GM20431 (cell line): ENCODE measurements around the gene DSCAM.

Experiments
- in situ Hi-C: fragments of 300-500 bp; cut with MseI, MboI; formaldehyde crosslinking; loops from one replicate; pipeline ENCODE4 v1.15.0; 2020; ENCODE audit warnings: low sequenced_read_pairs; ENCODE audit not compliant: unreplicated experiment

Gene DSCAM

GRCh38 chr21:40425981-40426380 lies 421.0 kb downstream of the DSCAM start:
- in situ Hi-C loops = no loop called here

DNA sequence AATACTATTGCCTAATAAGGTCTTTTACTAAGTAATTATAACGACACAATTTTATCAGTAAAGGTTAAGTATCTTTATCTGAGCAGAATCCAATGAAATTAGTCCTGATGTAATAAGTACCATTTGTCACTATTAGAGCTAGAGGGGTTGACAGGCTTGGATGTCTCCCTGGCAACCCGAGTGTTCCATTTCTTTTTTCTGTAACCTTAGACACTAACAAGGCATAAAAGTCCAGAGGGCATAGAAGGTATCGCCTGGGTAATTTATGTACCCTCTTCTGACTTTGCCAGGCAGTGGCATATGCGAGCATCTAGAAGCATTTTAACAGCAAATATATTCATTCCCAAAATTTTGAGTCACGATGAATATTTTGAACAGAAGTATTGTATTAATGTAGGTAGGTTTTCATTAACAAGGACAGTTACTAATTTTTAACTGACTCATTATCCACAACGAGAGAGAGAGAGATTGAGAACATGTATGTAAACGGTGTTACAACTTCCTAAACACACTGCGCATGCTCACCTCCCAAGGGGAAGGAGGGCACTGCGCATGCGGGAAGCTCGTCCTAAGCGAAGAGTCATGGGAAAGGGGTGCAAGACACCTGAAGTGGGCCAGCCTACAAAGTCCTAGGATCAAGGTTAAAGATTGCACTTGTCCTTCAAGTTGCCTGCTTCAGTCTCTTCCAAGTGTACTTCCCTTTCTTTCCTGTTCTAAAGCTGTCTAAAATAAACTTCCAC lies 423.9 kb downstream of the DSCAM start:
- in situ Hi-C loops = no loop called here

DNA sequence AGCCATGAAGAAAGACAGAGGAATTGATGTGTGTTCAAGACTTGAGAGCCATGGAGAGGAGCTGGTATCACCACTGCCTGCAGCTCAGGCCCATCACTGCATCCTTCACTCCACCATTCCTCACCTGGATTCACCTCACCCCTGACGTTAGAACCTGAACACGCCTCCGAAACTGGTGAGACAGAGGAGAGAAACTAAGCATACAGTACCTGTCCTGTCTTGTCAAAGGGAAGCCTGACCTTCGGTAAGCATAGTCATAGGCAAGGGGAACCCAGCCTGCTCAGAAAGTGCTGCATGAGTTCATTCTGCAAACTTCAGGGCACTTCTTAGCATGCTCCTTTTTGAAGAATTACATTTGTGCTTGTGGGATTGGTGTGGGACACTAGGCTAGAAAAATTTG lies 425.8 kb downstream of the DSCAM start:
- in situ Hi-C loops = no loop called here

DNA sequence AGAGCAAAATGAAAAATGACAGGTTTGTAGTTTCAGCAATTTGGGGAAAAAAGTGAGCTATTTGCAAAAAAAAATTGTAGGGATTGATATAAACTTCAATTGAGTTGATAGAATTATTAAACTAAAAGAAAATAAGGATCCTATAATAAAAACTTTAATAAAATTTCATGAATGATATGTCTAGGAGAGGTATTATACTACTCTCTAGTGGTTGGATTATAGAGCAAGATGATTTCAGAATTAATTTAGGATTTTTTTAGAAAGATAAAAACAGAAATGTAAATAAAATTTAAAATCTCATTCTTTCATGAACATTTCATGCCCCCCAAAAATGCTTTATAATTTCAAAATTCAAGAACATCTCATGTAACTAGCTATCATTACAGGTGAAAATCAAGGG lies 430.4 kb downstream of the DSCAM start:
- in situ Hi-C loops = no loop called here

GRCh38 chr21:40408561-40408960 lies 438.4 kb downstream of the DSCAM start:
- in situ Hi-C loops = no loop called here

GRCh38 chr21:40404396-40404800 lies 442.6 kb downstream of the DSCAM start:
- in situ Hi-C loops = no loop called here

- in situ Hi-C loops = no loop called here
These were observed 443.9 kb downstream of the DSCAM start for GRCh38 chr21:40402884-40403582.

DNA sequence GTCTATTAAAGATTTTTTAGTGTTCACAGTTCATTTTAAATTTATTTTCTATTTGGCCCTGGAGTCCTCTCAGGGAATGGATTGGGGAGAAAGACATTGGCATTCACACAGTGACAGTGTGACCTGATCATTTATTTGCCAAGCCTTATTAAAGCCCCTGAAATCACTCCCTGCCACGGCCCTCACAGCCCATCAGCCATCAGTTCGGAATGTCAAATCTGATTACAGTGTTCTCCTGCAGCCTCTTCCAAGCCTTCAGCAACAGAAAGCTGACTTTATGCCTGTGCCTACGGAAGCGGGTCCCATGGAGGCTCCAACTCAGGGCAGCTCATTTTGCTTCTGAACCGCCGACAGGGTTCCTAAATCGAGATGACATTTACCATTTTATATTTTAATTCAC lies 451.2 kb downstream of the DSCAM start:
- in situ Hi-C loops = no loop called here

- in situ Hi-C loops = no loop called here
These were observed 453.9 kb downstream of the DSCAM start for GRCh38 chr21:40393066-40393465.

DNA sequence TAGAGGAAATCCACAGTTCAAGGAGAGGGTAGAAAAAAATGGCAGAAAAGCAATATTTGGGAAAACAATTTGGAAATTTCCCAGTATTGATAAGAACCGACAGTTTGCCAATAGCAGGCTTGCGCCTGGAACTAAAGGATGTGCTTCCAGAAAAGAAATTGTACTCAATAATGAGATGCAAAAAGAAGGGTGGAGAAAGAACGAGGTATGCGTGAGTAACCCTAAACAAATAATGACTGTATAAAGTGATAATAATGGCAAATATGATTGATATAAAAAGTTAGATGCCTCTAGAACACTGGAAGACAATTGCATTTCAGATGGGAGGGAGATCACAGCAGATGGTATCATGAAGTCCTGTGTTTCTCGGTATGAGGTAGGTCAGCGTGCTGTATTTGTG lies 458.9 kb downstream of the DSCAM start:
- in situ Hi-C loops = no loop called here

DNA sequence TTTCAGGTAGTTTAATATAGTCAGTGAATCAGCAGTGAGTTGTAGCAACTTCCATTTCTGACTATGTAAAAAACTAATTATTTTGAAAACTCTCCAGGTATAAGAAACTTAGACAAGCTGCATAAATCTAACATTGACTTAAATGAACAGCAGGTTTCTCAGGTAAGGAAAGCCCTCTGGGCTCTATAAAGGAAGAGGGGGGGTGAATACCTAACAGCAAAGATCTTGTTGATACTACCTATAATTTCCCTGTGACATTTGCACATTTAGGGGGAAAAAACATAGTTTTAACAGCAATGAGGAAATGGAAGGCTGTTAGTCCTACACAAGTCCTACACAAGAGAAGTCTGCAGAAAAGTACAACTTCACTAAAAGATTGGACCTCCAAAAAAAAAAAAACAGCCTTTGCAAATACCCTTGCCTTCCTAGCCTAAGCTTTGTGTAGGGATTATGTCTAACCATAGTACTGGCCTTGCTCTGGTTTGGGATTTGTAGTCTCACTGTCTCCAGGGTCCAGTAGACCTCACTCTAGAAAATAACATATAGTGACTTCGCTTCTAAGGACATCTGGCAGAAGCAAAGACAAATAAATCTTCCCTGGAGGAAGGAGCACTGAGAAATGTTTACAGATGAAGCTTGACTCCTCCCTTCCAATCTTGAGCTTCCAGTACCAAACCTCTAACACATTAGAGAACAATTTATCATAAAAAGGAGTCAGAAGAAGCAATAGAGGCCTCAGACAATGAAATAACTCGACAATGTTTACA lies 459.8 kb downstream of the DSCAM start:
- in situ Hi-C loops = no loop called here

DNA sequence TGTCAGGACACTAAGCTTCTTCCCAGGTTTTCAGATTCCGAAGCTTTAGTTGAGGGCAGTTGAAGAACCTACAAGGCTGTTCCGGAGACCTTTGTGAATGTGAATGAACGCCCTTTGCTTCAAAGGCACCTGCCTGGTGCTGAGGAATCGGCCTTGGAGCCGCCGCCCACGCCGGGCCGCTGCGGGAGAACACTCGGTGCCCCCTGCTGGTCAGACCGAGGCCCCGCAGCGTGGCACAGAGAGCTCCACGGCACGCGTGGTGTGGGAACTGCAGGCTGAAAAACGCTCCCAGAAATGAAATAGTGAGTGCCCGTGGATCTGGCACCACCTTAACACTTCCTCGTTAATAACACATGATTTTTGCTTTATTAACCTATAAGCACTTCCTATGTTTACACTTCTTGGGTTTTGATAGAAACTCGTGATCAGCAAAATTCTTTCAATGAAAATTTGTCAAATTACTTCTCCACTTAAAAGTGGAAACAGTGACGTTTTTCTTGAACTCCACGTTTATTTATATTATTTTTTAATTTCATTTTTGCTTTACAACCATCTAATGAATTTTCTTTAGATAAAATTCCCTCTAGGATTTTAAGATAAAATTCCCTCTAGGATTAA lies 460.6 kb downstream of the DSCAM start:
- in situ Hi-C loops = no loop called here

- in situ Hi-C loops = no loop called here
These were observed 461.1 kb downstream of the DSCAM start for GRCh38 chr21:40385883-40386282.

GRCh38 chr21:40383951-40384350 lies 463.0 kb downstream of the DSCAM start:
- in situ Hi-C loops = no loop called here

DNA sequence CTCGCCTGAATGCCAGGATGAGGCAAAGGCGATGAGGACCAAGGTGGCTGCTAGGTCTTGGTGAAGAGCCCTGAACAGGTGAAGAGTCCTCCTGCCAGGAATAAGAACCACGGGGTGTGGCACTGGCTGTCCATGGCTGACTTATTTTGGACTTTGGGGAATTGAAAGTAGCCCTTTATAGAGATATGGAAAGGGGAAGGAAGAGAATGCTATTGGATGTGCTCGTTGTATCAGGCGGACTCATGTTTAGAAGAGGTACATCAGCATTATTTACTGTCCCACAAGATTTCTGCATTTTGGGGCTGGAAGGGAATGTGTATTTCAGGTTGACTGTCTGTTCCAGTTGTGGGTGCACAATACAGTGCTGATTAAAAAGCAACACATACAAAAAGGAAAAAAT lies 465.8 kb downstream of the DSCAM start:
- in situ Hi-C loops = no loop called here

DNA sequence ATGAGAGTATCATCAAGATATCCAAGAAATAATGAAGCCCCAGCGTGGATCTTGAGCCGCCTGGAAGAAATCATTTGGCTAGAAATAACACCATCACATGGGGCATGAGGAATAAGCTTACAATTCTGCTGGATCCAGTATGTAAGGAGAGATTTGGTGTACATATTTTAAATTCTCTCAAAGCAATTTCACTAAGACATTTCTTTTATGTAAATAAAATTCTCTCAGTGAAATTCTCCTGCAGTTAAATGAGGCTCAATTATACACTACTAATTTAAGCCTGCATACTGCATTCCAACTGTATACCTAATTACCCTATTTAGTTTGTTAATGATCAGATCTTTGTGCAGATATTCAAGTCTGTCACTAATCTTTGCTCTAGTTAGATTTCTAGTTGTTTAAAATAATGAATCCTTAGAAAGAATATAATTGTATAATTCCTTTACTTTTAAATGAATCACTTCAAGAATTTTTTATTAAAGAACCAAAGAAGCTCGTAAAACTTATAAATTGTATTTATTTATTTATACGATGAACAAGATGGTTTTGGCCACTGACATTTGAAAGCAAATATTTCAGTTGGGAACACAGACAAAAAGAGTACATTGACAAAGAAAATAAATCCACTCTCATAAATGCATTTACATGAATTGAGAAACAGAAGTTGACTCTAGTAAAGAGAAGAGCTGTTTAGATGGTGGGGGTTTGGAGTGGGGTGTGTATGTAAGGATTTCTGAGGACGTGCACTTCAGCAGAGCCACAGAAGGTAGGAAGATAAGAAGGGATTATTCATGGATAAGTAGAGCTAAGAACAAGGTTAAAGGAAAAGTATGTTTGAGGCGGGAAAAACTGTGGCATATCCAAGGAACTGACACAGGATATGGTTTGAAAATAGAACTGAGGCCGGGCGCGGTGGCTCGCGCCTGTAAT lies 466.8 kb downstream of the DSCAM start:
- in situ Hi-C loops = no loop called here

DNA sequence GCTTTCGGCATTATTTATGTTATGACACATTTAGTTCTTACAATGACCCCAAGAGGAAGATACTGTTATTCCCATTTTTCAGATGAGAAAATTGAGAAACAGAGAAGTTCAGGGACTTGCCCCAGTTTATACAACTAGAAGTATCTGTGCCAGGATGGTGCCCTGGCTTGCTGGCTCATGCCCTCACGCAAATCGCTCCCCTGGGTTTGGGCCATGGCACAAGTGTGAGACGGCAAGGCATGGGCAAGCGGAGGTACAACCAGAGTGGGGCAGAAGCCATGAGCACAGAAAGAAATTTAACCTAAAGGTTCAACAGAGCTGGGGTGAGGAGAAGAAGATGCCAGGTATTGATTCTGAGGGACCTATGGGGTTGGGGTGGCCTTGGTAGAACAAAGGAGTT lies 469.8 kb downstream of the DSCAM start:
- in situ Hi-C loops = no loop called here

GRCh38 chr21:40373761-40374160 lies 473.2 kb downstream of the DSCAM start:
- in situ Hi-C loops = no loop called here

DNA sequence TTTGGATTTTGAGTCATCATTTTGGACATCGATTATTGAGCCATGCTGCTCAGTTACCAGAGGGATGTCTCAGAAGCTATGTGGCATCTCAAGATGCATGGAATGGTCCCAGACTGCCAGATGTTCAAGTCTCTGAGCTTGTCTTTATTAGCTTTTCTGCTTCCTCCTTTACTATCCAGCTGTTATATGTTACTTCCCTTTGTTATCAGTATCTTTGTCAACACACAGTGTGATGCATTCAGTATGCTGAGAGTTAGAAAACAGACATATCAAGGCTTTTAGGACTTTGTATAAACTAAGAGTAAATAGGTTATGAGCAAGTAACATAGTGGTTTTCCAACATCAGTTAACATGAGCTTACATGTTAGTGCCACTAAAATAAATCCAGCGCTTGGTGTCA lies 474.5 kb downstream of the DSCAM start:
- in situ Hi-C loops = no loop called here

DNA sequence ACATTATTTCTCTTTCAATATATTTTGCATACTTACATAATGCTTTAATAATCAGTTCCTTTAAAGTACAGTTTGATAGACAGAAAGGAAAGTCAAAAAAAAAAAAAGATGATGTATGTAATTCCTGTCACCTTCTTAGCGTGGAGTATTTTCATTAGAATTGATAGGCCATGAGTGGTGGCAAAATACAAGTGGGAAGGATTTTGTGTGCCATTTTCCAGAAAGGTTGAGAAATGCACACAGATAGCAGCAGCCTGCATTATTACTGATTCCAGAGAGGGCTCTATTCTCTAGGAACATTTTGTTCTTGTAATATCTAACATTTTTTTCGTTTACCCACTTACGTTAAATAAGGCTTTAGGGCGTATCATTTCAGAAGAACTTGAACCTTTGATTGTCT lies 475.6 kb downstream of the DSCAM start:
- in situ Hi-C loops = no loop called here
